GM21723 (cell line): ENCODE results near the gene MSI2.

Experiments used
- ATAC-seq: cut with Tn5 transposase; IDR thresholded peaks from one replicate; pipeline ENCODE4 v1.9.1; 2021; ENCODE audit warnings: mild to moderate bottlenecking, moderate library complexity; ENCODE audit not compliant: unreplicated experiment

MSI2 gene

GRCh38 chr17:57531648-57532504 lies 275.6 kb downstream of the MSI2 start:
- no peak for ATAC-seq

DNA sequence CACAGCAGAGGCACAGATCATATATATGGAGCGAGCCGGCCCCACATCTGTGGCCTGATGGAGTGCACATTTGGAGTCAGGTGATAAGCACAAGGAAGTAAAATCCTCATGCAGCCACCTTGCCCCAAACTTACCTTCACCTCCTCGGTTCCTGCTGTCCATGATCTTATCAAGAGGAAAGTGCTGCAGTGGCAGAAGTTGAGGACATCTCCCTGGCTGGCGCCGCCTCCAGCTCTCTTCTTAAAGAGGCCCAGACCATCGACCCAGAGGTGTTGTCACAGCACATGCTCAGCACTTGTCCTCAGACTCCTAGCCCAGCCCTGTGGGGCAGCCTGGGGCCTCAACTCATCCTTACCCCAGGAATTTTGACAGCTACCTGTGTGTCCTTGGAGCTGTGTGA lies 276.2 kb downstream of the MSI2 start:
- ATAC-seq: no peak

- ATAC-seq: no peak
These were observed 276.6 kb downstream of the MSI2 start for GRCh38 chr17:57532966-57533365.

DNA sequence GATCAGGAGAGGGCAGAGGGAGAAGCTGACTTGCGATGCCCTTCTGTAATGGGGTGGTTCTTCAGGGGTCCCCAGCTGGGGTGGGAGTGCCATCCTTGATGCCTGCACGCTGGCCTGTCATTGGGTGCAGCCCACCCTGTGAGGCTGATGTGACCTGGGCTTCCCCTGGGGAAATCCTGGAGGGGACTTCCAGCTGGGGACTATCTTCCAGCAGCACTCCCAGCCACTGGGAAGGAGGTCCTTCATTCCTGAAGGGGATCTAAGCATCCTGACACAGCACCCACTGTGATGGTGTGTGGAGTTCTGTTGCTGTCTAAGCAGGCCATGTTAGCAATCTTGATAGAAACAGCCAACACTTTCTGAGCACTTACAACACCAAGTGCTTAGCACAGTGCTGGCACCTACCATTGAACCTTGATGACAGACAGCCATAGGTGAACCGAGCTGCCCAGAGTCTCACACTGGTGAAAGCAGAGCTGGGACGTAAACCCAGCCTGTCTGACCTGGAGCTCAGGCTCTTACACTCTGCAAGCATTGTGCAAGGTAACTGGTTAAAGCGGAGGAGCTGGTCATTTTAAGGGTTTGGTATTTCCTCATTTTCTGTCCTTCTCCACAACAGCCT lies 277.5 kb downstream of the MSI2 start:
- no peak for ATAC-seq

DNA sequence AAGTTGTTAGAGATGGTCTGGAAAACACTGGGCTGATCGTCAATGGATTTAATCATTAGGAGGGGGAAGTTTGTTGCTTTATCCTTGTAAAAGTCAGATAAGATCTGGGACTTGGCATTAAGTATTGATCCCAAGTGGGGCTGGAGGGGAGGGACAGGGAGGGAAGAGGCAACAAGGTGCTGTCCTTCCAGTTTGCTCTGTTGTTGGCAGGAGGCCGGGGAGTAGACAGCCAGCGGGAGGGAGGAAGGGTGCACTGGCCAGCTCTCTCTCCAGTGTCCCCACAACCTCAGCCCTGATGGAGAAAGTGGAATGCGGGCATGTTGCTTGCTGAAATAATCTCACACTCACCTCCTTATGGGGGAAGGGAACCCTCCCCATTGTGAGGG lies 278.5 kb downstream of the MSI2 start:
- no peak for ATAC-seq

DNA sequence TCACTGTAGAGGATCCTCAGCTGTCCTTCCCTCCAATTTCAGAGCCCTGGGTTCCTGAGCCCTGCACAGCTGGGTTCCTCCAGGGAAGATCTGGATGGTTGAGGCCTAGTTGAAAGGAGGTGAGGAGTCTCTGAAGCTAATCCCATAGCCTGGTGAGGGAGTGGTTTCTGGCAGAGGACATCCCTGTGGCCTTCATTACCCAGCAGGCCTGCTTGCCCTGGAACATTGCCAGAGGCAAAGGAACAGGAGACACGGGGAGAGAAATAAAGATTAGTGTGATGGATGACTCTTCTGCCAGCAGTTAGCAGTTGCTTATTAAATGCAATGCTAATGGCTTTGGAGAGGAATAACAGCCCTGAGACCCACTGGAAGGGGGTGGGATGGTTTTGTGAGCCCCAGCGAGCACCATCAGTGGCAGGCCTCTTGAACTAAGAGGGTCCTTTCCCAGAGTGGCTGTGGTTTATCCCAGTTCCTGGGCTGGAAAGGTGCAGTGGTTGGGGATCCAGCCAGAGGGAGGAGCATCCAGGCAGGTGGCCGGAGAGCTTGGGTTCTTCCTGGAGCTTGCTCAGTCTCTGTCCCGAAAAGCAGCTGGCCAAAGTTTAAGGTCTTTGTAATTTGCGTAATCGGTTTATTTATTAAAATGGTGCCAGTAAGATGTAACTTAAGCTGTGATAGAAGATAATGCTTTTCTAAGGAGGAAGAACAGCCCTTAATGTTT lies 279.1 kb downstream of the MSI2 start:
- ATAC-seq: no peak

DNA sequence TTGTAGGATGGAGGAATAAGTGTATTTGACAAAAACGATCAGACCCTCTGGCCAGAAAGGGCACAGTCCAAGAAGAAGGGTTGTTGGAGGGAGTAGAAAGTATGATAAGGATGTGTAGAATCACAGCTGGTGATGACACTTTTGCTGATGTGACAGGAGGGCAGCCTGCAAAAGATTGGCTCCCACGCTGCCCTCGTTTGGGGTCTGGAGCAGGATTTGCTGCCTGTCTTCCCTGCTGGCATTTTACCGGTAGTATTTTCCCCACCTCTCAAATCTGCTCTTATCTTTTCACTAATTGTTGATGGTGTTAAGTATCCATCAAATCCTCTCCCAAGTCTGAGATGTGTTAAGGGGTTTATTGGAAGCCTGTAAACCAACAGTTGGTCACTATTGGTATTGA lies 280.0 kb downstream of the MSI2 start:
- ATAC-seq: no peak

DNA sequence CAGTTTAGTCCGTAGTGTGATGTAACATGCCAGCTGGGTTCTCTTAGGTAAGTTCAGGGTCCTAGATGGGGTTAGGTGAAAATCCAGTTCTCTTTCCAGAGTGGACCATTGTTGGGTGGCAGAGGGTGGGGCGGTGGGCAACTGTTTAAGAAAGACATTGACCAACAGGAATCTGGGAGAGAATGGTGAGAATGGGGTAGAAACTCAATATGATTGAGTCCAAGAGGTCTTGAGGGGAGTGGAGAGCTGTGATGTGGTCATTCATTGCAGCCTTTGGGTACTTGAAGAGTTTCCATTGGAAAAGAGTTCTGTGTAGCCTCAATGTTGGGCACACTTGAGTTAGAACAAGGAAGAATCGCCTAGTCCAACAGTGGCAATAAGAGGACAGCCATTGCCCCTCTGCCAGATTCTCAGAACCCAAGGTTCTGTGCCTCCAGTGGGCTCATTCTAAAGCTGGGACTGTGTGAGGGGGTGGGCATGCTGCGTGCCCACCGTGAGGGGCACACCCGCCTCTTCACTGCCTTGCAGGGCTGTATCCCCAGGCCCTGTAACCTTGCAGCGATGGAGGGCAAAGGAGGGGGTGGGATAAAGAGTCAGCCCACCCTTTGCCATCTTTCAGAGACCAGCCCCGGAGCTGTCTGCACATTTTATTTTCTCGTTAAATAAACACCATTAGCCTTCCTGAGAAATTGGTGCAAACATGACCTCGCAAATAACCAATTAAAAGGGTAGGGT lies 280.6 kb downstream of the MSI2 start:
- no peak for ATAC-seq

DNA sequence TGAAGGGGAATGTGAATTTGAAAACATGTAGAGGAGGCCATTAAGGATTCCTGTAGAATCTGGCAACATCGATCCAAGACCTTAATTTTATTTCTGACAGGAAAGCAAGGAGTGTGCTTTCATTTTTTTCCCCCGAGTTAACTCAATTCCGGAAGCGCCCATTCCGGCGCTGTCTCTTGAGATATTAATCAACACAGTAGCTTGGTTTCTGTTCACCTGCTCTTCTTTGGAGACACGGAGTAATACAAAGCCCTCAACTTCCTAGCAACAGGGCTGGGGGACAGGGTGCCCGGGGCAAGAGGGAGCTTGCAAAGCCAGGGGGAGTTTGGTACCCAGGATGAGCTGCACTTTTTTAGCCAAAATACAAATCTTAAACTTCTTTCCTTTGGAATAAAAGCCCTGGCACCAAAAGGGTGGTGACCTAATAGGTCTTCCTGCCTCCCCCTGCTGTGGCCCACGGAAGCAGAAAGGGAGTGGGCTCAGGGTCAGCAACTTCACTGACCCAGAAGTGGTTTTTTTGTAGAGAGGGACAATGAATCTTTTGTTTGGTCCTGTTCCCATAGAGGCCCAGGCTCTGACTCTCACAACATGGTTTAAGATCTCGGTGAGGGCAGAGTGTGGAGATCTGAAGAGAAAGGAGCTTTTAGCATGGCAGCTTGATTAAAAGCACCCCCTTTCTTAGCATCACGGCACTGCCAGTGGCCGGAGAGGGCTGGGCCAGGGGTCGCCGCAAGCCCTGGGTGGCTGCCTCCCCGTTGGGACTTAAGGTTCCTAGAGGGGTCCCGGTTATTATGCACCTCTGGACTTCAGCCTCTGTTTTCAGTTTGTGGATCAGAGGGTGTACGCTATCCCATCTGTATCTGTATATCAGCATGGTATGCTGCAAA lies 281.4 kb downstream of the MSI2 start:
- no peak for ATAC-seq

DNA sequence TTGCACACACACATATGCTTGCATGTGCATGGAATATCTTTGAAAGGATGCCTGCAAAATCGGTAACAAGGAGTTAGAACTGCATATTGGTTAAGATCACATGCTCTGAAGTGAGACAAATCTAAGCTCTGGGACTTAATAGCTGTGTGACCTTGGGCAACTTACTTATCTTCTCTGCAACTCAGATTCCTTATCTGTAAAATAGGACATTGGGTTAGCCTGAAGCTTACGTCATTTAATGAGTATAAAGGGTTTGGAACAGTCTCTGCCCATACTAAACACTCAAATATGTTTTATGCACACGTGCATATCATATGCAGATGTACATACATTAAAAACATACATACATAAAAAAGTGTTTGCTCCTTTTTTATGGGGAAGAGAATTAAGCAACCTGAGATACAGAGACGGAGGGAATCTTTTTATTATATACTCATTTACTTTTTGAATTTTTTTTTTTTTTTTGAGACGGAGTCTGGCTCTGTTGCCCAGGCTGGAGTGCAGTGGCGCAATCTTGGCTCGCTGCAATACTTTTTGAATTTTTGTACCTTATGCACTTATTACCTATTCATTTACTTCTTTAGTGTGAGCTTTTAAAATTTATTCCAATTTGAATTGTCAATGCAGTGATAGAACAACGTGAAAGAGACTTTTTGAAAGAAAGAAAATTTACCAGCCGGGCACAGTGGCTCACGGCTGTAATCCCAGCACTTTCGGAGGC lies 282.6 kb downstream of the MSI2 start:
- ATAC-seq: no peak

DNA sequence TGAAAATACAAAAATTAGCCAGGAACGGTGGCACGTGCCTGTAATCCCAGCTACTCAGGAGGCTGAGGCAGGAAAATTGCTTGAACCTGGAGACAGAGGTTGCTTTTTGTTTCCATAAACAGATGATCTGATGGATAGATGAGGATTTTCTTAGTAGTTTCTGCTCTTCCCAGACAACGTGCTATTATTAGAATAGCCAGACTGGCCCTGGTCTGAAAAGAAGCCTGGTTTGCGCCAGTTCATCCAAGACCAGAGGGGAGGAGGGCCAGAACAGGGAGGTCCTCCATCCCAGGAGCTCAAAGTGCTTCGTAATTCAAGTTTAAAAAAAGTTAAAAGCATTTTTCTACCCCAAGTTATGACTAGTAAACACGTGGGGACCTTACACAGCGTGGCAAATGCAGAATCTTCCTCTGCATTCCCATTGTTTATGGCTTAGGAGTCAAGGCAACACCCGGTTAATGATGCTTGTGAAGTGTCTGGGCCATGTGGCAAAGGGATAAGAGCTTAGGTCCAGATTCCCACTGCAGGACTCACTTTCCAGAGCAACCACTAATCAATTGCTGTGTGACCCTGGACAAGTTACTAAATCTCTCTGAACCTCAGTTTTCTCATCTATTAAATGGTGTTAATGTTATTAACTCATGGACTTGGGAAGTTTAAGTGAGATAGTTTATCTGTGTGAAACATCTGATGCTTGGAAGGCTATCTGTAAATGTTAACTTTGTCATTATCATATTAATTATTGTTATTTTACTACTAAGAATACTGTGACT lies 283.4 kb downstream of the MSI2 start:
- ATAC-seq: no peak

DNA sequence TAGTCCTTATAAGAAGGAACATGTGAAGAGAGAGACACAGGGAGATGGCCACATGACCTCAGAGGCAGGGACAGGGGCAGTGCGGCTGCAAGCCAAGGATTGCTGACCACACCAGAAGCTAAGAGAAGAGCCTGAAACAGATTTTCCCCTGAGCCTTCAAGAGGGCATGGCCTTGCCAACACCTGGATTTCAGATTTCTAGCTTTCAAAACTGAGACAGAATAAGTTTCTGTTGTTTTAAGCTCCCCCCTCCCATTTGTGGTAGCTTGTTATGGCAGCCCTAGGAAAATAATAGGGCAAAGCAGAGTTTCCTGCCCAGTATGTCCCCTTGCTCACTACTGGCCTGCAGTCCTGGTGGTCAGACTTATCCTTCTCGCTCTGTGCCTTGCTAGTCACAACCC lies 284.3 kb downstream of the MSI2 start:
- ATAC-seq: no peak

DNA sequence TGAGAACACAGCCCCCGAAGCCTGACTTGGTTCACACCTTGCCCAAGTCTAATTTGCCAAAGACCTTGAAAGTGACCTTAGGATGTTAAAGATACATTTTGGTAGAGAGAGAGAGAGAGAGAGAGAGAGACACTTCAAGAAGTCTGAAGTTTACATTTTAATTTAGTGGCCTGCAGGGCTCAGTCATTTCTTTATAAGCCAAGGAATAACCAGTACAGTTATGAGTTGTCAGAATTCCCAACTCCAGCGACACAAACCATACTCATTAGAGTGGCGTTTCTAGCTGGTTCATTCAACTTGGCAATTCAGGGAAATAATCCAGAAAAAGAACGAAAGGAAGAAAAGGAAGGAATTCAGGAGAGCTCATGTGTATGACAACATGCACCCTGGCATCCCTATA lies 284.7 kb downstream of the MSI2 start:
- ATAC-seq: no peak

DNA sequence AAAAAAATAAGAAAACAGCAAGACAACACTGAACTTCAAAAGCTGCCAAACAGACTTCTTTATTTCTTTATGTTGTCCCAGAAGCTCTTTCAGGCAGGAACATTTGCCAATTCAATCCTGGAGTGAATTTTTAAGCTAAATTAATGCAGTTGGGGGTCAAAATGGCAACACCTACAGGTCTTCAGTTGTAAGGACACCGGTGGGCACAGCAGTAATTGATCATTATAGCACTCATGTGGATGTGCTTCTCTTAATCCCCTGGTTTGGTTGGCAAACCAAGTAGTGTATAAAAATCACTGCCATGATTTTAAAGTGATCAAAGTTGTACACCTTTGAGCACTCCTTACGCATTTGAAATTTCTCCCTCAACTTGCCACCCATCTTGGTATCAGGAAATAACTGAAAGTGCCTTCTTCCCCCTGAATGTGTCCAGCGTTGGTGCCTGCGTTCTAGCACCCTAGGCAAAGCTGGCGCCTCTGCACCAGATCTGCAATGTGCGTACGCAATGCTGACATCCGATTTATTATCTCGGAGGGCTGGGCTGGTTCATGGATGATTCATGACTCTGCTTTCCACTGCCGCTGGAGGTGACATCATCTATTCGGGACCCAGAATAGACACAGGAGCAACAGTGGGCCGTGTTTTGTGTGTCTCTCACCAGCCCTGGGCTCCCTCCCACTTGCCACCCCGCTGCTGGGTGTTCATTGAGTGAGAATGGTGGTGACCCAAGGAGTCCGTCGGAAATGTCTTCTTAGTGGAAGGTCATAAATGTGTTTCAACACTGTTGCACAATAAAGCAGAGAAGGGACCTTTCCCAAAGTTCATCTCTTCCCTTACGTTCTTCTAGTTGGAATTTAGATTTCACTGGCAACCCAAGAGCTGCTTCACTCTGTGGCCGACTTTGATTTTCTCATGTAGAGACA lies 285.4 kb downstream of the MSI2 start:
- ATAC-seq: no peak

- no peak for ATAC-seq
These were observed 286.2 kb downstream of the MSI2 start for GRCh38 chr17:57542510-57542909.

GRCh38 chr17:57543230-57543629 lies 286.9 kb downstream of the MSI2 start:
- no peak for ATAC-seq

DNA sequence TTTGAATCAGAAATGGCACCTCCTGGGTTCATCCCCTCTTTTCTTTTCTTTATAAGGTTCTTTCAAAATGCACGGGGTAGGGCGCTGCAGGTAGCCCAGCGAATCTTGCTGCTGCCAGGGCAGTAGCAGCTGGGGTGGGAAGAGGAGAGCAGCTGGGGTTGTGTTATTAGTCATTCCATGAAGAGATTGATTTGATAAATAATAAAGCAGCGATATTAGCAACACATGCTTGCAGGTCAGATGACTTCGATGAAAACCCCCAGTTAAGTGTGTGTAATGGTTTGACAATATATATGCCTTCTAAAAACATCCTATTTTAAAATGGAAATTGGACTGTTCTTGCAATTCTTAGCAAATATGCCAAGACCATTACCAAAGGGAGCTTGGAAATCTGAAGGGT lies 288.1 kb downstream of the MSI2 start:
- no peak for ATAC-seq
